DOHH2 (cell line): ENCODE data around the gene APC.

Experiments
- H3F3A ChIP-seq: fragments of 200-600 bp; sonication (generic), shearing (Covaris generic); 2 replicates; pipeline ENCODE4 v1.6.0; 2016; ENCODE audit warnings: antibody characterized with exemption, mild to moderate bottlenecking; ENCODE audit not compliant: control insufficient read depth, insufficient read depth
- H3K27ac ChIP-seq: fragments of 200-600 bp; sonication (generic); 2 replicates; pipeline ENCODE4 v1.5.1; 2014; ENCODE audit warnings: low read depth, mild to moderate bottlenecking, low read length, moderate library complexity
- H3K27me3 ChIP-seq: fragments of 200-600 bp; sonication (generic); 2 replicates; pipeline ENCODE4 v1.6.1; 2014; ENCODE audit warnings: mild to moderate bottlenecking, low read length, mixed read lengths; ENCODE audit not compliant: control insufficient read depth
- H3K36me3 ChIP-seq: fragments of 200-600 bp; sonication (generic); 2 replicates; pipeline ENCODE4 v1.6.1; 2014; ENCODE audit warnings: mild to moderate bottlenecking, low read length, moderate library complexity, mixed read lengths; ENCODE audit not compliant: control insufficient read depth
- H3K4me1 ChIP-seq: fragments of 200-600 bp; sonication (generic); 2 replicates; pipeline ENCODE4 v1.6.1; 2014; ENCODE audit warnings: mild to moderate bottlenecking, low read length, mixed read lengths; ENCODE audit not compliant: control insufficient read depth
- H3K4me2 ChIP-seq: fragments of 200-600 bp; sonication (generic); 2 replicates; pipeline ENCODE4 v1.6.0; 2014; ENCODE audit warnings: mild to moderate bottlenecking, low read length, moderate library complexity
- H3K4me3 ChIP-seq: fragments of 200-600 bp; sonication (generic); 2 replicates; pipeline ENCODE4 v1.5.1; 2014; ENCODE audit warnings: mild to moderate bottlenecking, low read length, mixed read lengths
- H3K79me2 ChIP-seq: fragments of 200-600 bp; sonication (generic); 2 replicates; pipeline ENCODE4 v1.6.1; 2014; ENCODE audit warnings: mild to moderate bottlenecking, low read length, mixed read lengths; ENCODE audit not compliant: control insufficient read depth
- H3K9me2 ChIP-seq: fragments of 200-600 bp; sonication (generic); replicated peaks from 2 replicates; pipeline ENCODE4 v1.6.1; 2014; ENCODE audit warnings: mild to moderate bottlenecking, low read length, mixed read lengths; ENCODE audit not compliant: control insufficient read depth
- H3K9me3 ChIP-seq: fragments of 200-600 bp; sonication (generic); 2 replicates; pipeline ENCODE4 v1.6.1; 2014; ENCODE audit warnings: antibody characterized with exemption, low read length, mixed read lengths; ENCODE audit not compliant: control insufficient read depth, insufficient read depth
- H4K20me1 ChIP-seq: fragments of 200-600 bp; sonication (generic); 2 replicates; pipeline ENCODE4 v1.6.0; 2014; ENCODE audit warnings: low read depth, mild to moderate bottlenecking, antibody characterized with exemption, low read length, moderate library complexity; ENCODE audit not compliant: control insufficient read depth, insufficient read depth
- CTCF ChIP-seq: fragments of 200-600 bp; sonication (generic); IDR thresholded peaks from one replicate; pipeline ENCODE4 v1.5.1; 2014; ENCODE audit warnings: antibody characterized with exemption, mild to moderate bottlenecking, low read depth, low read length; ENCODE audit not compliant: poor library complexity, severe bottlenecking
- EZH2phosphoT487 ChIP-seq: fragments of 200-600 bp; sonication (generic); IDR thresholded peaks from 2 replicates; pipeline ENCODE4 v1.6.1; 2017; ENCODE audit warnings: borderline replicate concordance, mild to moderate bottlenecking, antibody characterized with exemption, low read length, moderate library complexity, mixed read lengths

APC gene

GRCh38 chr5:112697833-112698232 is 39.9 kb upstream of the APC start:
- no peak overlapping the region for H3K4me2 ChIP-seq

GRCh38 chr5:112703866-112704820 is 33.5 kb upstream of the APC start:
- TF ChIP-seq CTCF (no peak), EZH2phosphoT487 (no peak)
- no peaks in the 10 kb centered on the region for H4K20me1 ChIP-seq

More at GRCh38 chr5:112697833-112698232, 39.9 kb upstream of the APC start:
- Histone ChIP-seq H3K27me3 (no peaks in the 10 kb centered on the region), H3K79me2 (no peaks in the 10 kb centered on the region), H3K9me2 (no peaks in the 10 kb centered on the region), H3K27ac (no peak overlapping the region), H4K20me1 (no peaks in the 10 kb centered on the region), H3K9me3 (no peaks in the 10 kb centered on the region), H3K4me1 (no peaks in the 10 kb centered on the region), H3F3A (no peaks in the 10 kb centered on the region), H3K36me3 (no peaks in the 10 kb centered on the region), H3K4me3 (no peak overlapping the region)
- TF ChIP-seq EZH2phosphoT487 (no peak), CTCF (no peak)

GRCh38 chr5:112706446-112707016 is 31.2 kb upstream of the APC start:
- Histone ChIP-seq H3K4me1 (peaks cover 39% of the 10 kb centered on the region), H3K27me3 (no peaks in the 10 kb centered on the region), H3F3A (no peaks in the 10 kb centered on the region), H3K9me2 (no peaks in the 10 kb centered on the region), H3K9me3 (no peaks in the 10 kb centered on the region), H3K79me2 (peaks cover 41% of the 10 kb centered on the region), H3K27ac (no peak overlapping the region), H4K20me1 (no peaks in the 10 kb centered on the region), H3K4me3 (peak overlapping the region; percentile 98), H3K36me3 (peaks cover 11% of the 10 kb centered on the region), H3K4me2 (peak overlapping the region; percentile 99)
- TF ChIP-seq CTCF (no peak), EZH2phosphoT487 (no peak)

More at GRCh38 chr5:112703866-112704820, 33.5 kb upstream of the APC start:
- Histone ChIP-seq H3F3A (no peaks in the 10 kb centered on the region), H3K79me2 (peaks cover 17% of the 10 kb centered on the region), H3K27me3 (no peaks in the 10 kb centered on the region), H3K27ac (no peak overlapping the region), H3K4me1 (peaks cover 25% of the 10 kb centered on the region), H3K9me2 (no peaks in the 10 kb centered on the region), H3K4me3 (no peak overlapping the region), H3K4me2 (no peak overlapping the region), H3K36me3 (peaks cover 7% of the 10 kb centered on the region; the same call in 1 of the 2 replicates), H3K9me3 (no peaks in the 10 kb centered on the region)
